ENCODE measurements around the gene CLCA2.

GRCh38 chr1:86468501-86468977 is 44.6 kb downstream of the CLCA2 start, which contains the start of gene CLCA1:
- no peak for TF ChIP-seq POLR2A (IDR thresholded peaks at IDR 0.05)
- no peak for TF ChIP-seq CTCF (IDR thresholded peaks at IDR 0.05 in 8 of 11, conservative IDR thresholded peaks at IDR 0.05 in 3 of 11)
- no peak for TF ChIP-seq POLR2AphosphoS5 (IDR thresholded peaks at IDR 0.05)
